ENCODE data around the gene TMEM131L.

GRCh38 chr4:153438916-153439756 lies 27.0 kb upstream of the TMEM131L start:
- TF ChIP-seq, protein P1, sequence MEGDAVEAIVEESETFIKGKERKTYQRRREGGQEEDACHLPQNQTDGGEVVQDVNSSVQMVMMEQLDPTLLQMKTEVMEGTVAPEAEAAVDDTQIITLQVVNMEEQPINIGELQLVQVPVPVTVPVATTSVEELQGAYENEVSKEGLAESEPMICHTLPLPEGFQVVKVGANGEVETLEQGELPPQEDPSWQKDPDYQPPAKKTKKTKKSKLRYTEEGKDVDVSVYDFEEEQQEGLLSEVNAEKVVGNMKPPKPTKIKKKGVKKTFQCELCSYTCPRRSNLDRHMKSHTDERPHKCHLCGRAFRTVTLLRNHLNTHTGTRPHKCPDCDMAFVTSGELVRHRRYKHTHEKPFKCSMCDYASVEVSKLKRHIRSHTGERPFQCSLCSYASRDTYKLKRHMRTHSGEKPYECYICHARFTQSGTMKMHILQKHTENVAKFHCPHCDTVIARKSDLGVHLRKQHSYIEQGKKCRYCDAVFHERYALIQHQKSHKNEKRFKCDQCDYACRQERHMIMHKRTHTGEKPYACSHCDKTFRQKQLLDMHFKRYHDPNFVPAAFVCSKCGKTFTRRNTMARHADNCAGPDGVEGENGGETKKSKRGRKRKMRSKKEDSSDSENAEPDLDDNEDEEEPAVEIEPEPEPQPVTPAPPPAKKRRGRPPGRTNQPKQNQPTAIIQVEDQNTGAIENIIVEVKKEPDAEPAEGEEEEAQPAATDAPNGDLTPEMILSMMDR (optimal IDR thresholded peaks at IDR 0.05 in 1 of 3, IDR thresholded peaks at IDR 0.05 in 1 of 3, conservative IDR thresholded peaks at IDR 0.05 in 1 of 3; ENCODE audit: extremely low read depth in 1 of 3, insufficient read depth in 2 of 3, low read length in 3 of 3) = no peak
- no peak for TF ChIP-seq EZH2 (IDR thresholded peaks at IDR 0.05; ENCODE audit: low read length)

All from keratinocyte (primary cell).